OCI-LY7 (cell line): ENCODE measurements around the gene PDE10A.

ENCODE experiments used
- EZH2phosphoT487 ChIP-seq: fragments of 200-600 bp; sonication (generic); IDR thresholded peaks from 2 replicates; pipeline ENCODE4 v1.6.1; 2018; ENCODE audit warnings: low read depth, borderline replicate concordance, mild to moderate bottlenecking, mixed run types, antibody characterized with exemption, low read length, moderate library complexity, mixed read lengths
- TF ChIP-seq, protein P1 (sequence below): fragments of 200-600 bp; sonication (generic); conservative IDR thresholded peaks from 2 replicates; pipeline ENCODE4 v1.5.1; 2014; ENCODE audit warnings: mild to moderate bottlenecking, antibody characterized with exemption, low read length, moderate library complexity, mixed read lengths

DNA sequence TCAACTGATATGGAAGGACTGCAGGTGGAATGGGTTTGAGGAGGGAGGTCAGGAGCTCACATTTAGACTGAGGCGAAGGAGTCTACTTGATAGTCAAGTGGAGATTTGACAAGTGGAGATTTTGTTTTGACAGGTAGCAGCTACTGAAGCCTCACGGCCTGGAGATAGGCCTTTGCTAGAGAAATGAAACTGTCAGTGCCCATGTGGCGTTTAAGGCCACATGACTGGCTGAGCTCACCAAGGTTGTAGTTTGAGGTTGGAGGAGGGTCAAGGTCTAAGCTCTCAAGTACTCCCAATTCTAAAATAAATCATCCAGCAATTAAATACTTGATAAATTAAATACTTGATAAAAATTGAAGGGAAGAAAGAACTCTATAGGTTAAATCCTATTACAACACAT lies 273.5 kb downstream of the PDE10A start:
- TF ChIP-seq, protein P1, sequence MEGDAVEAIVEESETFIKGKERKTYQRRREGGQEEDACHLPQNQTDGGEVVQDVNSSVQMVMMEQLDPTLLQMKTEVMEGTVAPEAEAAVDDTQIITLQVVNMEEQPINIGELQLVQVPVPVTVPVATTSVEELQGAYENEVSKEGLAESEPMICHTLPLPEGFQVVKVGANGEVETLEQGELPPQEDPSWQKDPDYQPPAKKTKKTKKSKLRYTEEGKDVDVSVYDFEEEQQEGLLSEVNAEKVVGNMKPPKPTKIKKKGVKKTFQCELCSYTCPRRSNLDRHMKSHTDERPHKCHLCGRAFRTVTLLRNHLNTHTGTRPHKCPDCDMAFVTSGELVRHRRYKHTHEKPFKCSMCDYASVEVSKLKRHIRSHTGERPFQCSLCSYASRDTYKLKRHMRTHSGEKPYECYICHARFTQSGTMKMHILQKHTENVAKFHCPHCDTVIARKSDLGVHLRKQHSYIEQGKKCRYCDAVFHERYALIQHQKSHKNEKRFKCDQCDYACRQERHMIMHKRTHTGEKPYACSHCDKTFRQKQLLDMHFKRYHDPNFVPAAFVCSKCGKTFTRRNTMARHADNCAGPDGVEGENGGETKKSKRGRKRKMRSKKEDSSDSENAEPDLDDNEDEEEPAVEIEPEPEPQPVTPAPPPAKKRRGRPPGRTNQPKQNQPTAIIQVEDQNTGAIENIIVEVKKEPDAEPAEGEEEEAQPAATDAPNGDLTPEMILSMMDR = no peak
- TF ChIP-seq EZH2phosphoT487 = no peak
